GM19035 (cell line): Measurements from ENCODE around the gene GPR84.

Source experiments
- ATAC-seq: cut with Tn5 transposase; IDR thresholded peaks from one replicate; pipeline ENCODE4 v1.9.1; 2021; ENCODE audit not compliant: unreplicated experiment

GPR84 gene

DNA sequence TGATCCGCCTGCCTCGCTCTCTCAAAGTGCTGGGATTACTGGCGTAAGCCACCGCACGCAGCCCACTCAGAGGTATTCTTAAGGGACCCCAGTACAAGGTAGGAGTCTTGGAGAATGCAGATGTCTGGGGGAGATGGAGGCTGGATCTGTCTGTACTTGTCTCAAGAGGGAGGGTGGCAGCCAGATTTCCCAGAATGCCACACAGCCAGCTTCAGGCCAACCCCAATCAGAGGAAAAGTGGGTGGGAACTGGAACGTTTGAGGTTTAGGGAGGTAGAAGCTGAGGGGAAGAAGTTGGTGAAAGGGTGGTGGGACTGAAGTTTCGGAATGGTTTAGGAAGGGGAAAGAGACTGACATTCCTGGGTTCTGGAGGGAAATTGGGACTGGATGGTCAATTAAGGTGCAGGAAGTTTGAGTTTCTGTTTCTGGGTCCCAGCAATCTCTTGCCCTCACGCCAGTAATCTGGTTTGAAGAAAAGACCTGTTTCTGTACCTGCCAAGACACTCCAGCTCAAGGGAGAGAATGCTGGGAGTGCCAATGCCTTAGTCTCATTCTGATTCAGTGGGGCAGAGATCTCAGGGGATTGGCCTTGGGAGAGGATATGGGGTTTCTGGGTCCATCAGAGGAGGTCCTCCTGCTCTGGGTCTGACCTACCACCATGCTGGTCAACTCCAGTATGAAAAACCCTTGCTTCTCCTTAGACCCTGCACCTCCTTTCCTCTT is 28.4 kb upstream of the GPR84 start:
- no peak for ATAC-seq

DNA sequence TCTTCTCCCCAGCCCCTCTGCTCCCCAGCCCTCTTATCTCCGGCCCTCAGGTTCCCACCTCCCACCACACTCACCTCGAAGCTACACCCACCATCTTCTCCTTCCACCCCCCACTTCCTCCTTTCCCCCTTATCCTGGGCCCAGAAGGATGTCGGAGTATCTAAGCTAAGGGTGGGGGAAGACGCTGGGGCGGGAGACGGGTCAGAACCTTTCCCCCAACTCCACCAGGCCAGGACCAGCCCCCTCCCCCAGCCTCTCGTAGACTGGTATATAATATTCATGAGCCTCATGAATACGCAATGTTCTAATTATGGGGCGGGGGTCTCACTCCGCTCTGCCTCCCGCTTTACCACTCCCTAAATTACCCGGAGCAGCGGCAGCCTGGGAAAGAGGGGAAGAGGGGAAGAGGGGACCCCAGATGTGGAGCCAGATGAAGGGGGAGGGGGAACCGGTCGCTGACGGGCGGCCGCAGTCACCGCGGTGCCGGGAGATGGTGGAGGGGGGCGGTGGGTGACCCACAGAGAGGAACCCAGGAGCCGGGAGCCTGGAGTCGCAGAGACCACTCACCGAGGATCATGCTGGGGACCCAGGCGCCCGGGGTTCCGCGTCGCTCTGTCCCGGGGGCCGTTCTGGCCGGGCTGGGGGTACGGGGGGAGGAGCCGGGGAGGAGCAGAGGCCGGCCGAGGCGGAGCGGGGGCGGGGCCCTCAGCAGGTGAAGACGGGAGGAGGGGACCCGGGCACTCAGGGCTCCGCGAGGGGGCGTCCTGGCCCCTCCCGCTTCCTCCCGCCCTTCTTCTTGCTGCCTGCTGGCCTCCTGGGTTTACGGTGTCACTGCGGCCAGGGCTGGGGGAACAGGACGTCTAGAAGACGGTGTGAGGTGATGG is 26.6 kb upstream of the GPR84 start:
- no peak for ATAC-seq

DNA sequence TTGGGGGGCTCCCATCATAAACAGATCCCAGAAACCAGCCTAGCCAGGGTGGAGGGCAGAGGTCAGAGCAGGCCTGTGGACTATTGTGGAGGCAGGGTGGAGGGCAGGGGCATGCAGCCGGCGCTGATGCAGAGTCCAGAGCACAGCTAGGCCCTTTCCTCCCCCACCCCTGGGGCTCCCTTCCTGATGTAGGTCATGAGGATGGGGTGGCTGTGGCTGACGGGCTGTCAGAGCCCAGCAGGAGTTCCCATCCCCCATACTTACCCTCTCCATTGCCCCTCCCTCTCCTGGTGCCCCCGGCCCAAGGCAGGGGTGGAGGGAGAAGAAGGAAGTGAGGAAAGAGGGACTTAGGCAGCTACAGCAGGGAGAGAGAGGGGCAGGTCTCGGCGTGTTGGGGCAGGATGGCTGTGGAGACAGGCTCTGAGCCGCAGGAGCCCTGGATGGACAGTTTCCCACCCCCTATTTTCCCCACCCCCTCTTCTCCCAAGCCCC is 25.9 kb upstream of the GPR84 start:
- no peak for ATAC-seq

DNA sequence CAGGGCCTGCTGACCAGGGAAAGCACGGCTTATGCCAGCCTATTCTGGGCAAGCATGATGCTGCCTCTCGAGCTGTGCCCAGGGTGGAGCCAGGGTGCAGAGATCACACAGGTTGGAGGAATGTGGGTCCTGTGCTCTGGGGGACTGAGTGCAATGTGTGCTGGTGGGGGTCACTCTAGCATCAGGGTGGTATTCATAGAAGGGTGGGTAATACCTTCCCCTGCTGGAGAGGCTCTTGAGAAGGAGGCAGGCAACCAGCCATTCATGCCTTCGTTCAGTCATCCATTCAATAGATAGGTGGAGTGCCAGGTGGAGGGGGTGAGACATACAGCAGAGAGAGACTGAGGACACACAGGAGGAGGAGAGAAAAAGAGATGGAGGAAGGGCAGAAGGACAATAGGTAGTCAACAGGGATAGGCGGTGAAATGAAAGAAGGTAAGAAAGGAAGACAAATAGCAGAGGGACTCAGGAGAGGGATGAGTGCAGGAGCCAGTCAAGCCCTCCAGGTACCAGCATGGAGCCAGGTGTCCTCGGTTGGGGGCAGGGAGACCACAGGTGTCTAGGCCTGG is 25.4 kb upstream of the GPR84 start:
- no peak for ATAC-seq

DNA sequence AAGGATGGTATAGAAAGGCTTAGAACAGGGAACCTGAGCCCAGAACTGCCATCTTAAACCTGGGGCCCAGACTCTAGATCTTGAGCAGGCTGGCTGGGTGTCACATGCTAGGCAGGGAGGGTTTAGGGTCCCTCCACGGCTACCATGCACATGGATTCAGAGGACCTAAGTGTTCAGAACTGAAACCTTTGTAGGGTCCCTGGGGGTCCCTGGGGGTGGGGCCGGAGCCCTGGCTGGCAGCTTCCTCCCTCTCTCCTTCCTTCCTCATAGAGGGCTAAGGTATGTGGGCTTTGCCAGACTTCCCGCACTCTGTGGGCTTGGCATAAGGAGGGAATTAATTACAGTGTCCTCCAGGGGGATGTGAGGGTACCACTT is 24.8 kb upstream of the GPR84 start:
- no peak for ATAC-seq

DNA sequence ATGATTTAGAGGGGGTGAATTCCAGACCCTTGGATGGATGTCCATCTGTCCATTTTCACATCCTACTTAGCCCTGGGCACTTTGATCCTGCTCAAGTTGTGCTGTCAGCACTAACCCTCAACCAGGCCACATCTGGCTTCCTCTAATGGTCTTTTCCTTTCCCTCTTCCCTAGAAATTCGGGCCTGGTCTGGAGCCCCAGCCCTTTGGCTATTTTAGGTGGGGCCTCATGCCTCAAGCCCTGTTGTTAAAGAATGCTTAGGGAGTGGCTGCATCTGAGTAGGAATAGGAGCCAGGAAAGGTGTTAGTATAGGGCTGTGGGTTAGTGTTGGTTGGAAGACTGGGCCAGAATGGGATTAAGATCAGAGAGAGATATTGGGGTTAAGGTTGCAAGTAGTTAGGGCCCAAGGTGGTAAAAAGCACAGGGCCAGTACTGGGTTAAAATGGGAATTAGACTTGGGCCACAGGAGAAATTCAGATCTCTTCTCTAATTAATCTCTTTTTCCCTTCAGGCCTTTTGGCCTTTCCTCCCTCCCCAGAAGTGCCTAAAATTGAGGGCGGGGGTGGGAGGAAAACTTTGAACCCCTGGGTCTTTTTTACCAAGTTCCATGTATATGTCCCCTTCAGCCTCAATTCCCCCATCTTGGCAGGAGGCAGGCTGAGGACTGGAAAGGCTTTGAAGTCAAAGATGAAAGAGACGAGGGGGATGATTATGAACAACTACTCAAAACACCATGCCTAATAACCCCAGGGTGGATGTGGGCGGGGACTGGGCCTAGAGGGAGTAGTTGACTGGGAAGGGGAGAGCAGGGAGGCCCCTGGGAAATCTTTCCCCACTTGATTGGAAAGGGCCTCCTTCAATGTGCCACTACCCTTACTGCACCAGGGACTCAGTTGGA is 24.2 kb upstream of the GPR84 start:
- ATAC-seq, result no peak

DNA sequence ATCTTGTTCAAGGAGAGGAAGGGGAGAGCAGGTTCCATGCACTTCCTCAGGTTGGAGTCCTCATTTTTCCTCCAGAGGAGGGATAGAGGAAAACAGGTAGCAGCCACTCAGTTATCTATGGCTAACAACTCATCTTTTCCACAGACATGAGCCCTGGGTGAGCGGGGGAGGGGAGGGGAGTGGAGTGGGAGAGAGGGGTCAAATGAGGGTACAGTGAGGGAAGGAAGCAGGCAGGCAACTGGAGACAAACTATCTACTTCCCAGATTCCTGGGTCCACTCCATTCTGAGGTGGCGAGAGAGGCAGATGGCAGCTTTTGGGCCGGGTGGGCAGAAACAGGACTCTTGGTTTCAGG is 22.8 kb upstream of the GPR84 start:
- ATAC-seq, result no peak

DNA sequence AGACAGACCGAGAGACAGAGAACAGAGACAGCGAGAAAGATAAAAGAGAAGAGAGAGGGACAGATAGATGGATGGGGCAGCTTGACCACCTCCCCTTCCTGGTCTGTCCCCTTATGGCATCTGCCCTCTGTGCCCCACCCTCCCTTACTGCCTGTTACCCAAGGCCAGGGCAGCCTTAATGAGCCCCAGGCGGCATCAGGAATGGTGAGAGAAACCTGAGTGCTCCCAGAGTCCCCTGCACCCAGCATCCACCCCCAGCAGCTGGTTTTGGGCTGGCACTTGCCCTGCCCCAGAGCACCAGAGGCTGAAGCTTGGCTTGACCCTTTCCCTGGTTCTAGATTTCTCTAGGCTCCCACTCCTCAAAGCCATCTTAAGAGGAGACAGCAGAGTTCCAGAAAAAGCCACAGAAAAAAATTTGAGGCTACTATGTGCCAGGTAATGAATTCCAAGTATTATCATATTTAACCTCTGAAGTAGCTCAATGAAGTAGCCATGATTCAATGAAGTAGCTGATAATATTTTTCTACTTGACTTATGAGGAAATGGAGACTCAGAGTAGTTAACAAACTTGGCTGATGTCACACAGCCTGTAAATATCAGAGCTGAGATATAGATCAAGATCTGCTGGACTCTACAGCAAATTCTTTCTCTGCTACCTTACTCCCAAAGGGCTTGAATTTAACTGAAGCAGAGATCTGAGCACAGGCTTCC is 22.3 kb upstream of the GPR84 start:
- no peak for ATAC-seq

DNA sequence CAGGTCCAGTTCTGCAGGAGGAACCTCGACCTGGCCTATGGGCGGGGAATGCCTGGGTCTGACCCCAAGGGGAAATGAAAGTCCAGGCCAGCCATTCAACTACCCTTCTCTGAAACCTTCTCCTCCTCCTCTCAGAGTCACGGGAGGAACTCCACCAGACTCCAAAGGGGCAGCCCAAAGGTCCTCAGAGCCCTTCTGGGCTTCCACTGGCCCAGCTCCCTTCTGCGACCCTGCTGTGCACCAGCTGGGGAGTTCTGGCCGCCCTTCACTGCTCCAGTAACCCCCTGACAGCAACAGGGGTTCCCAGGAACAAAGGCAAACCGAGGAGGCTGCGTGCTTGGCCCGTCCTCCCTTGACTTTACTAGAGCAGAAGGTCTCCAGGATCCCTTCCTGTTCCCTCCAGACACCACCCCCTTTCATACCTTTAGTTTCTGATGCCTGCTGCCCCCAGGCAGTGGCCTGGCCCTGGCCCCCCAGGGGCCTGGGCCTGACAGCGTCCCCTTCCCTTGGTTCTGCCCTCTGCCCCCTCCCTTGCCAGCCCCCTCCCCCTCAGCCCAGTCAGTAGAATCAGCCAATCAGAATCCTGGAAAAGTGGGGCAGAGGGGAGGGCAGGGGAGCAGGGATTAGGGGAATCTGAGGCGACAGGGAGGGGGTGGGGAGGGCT is 21.1 kb upstream of the GPR84 start:
- no peak for ATAC-seq

DNA sequence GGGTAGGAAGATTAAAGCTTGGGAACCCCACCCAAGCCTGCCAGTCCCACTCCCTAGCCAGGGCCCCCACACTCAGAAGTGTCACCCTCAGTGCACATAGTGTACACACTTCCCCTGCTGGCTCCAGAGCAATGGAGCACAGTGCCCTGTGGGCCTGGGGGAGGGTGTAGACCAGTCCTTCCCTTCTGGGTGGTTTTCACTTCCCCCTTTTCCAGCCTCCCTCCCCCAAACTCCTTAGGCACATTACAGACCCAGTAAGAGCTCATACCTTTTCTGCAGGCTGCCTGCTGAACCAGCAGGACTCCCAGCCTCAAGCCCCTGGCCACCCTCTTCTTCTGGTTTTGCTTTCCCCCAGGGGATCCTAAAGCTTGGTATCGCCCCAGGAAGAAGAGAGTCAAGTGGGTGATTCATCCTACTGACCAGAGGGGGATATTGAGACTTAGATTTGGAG is 20.3 kb upstream of the GPR84 start, which contains the start of gene ZNF385A:
Gene ZNF385A, minus strand, starts transcription at position 143 of the 451 bp plus-strand sequence. CDS start 219 bp downstream, outside the sequence.
- no peak for ATAC-seq

DNA sequence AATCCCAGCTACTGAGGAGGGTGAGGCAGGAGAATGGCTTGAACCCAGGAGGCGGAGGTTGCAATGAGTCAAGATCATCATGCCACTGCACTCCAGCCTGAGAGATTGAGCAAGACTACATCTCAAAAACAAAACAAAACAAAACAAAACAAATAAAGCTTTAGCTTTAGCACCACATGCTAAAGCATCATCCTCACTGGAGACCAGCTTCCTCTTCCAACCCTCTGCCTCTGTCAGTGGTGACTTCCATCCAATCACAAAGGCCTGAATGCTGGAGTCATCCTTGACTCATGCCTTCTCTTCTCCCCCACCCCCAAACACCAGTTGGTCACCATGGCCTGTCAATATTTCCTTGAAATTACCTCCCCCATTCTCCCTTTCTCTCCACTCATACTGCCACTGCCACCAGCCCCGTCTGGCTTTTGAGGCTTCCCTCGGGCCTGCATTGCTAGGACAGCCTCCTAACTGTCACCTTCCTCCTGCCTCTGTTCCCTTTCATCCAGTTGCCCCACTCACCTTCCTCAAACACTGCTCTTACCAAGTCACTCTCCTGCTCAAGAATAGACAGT is 18.8 kb upstream of the GPR84 start:
- no peak for ATAC-seq

DNA sequence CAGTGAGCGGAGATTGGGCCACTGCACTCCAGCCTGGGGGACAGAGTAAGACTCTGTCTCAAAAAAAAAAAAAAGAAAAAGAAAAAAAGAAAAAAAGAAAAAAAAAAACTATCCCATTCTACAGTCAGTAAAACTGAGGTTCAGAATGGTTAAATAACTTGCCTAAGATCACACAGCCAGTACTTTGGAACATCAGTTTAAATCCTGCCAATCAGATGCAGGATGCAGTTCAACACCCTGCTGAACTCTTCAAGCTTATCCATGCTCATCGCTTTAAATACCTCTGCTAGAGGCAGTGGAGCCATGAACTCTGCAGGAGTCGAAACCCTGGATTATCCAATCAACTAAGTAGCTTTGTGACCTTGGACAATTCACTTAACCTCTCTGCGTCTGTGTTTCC is 16.9 kb upstream of the GPR84 start:
- ATAC-seq, result no peak

DNA sequence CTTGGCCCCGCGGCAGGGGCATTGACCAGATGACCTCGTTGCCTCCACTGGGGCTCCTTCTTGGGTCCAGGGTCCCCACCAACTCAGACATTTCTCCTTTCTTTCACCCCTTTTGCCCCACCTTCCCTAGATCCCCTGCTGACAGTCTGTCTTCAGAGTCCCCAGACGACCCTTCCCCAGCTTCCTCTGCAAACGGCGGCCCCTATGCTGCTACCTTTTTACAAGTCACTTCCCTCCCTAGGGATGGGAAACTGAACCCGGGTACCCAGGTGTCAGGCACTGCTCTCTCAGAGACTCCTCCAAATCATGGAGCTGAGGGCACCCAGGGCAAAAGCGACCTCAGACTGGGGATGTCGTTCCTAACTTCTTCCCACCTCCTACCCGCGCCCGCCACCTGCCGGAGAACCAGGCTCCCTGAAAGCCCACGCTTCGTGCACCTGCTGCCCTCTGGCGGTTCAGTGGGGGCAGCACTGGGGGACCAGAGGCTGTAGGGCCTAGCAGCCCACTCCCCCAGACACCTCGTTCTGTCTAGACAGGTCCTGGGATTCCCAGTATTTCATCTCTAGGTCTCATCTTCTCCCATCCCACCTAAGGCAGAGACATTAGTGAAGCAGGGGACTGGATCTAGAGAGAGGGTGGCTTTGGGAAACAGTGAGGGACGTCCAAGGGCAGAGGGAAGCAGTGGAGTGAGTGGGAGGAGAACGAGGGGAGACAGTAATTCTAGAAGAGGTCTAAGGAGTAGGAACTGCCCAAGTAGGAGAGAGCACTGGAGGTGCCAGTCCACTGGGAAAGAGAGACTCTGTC is 15.3 kb upstream of the GPR84 start:
- ATAC-seq, result peak; percentile 82

DNA sequence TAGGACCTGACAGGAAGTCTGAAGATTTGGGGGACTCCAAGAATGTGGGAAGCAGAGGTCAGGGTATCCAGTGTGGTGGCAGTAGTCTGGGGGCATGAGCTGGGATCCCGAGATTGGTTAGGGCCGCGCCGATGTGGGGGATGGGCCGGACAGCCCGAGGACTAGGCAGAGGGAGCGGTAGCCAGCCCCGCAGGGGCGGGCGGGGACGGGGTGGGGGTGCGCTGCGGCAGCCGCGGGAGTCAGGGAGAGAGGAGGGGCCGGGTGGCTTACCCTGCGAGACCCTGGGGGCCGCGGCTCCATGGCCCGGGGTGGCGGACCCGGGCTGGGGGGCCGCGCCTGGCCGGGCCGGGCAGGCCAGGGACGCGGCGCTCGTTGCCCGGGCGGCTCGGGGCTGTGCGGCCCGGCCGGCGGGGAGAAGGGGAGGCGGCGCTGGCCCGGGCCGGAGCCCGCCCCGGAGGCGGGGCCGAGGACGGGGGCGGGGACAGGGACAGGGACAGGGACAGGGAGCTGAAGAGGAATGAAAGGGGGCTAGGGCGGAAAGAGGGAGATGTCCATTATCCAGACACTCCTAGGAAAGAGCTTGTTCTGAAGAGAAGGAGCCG is 14.6 kb upstream of the GPR84 start:
- no peak for ATAC-seq

DNA sequence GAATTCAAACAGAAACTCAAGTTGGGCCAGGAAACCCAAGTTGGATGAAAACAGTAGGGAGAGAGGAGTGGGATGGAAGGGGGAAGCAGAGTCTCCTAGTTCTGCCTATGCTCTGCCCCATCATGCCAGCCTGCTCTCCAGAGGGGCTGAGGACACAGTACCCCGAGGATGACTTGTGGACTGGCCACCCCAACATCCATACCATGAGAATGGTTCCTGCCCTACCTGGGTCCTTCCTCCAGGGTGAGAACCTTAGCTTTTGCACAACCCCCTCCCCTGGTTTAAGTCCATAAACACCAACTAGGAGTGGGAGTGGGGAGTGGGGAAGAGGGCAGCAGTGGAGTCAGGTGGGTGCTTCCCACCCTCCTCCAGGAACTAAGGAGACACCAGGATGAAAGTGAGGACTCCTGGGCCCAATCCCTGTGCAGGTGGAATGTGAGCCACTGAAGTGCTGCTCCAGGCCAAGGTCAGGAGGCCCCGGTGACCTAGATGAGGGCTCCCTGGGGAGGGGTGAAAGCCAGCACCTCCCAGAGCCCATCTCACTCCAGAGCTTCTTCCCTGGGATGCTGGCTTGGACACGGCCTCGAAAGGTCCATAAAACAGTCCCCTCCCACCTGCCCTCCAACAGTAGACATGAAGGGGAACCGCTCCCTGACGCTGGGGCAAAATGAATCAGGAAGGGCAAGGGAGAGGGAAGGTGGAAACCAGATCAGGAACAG is 13.7 kb upstream of the GPR84 start:
- ATAC-seq, result no peak

DNA sequence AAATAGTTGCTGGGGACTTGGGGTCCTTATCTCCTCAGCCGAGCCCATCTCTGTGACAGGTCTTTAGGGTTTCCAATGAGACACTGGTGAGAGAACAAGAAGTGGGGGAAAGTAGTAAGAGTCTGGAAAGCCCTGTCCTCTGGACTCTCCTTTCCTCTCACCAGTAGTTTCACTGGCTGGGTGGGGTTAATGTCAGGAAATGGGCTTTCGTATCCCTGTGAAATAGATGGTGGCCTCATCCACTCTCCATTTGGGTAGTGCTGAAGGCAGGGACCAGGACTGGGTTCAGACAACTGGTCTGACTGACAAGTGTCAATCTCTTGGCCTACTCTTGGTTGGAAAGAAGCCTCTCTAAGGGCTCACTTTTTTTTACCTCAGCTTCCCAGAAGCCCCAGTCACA is 12.7 kb upstream of the GPR84 start:
- ATAC-seq, result no peak

DNA sequence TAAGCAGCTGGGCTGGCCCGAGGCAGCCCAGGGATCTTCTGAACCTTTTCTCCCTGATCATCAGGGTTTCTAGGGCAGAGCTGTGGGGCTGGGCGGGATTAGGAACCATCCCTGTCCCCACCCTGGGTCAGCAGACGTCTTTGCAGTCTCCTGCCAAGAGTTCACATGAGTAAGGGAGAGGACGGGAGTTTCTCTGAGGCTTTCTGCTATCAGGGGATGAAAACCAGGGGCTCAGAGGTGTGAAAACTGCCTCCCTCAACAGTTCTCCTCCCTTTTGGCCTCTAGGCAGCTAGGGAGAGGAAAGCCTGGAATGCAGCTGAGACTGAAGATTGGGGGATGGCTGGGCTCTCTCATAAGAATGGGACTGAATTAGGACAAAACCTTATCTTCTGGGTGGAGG is 12.3 kb upstream of the GPR84 start:
- no peak for ATAC-seq

DNA sequence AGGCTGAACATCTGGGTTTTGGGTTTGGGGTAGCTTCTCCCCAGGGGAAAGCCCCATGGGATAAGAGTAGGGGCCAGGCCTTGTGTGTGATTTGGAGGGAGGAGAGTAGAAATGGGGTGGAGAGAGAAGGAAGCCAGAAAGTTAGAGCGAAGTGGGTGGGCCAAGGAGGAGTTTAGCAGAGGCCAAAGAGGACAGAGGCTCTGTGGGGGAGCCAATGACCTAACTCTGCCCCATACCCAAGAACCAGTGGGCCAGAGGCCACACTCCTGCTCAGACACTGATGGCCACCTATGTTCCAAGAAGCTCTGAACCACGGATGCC is 10.9 kb upstream of the GPR84 start:
- ATAC-seq, result no peak
